HepG2 (cell line): ENCODE measurements around the gene ANKRD10. TPM values are rescaled to one million over a fixed set of nuclear protein-coding genes. Genes with fewer than 3 reads are reported as not detected.

Experiments used
- ATAC-seq: fragments of 200-7000 bp; cut with Tn5 transposase; 3 replicates; pipeline ENCODE4 v1.9.1; 2020; ENCODE audit warnings: mild to moderate bottlenecking, moderate library complexity
- BruUV-seq: library from RNA; stranded (reverse); fragments of 400-500 nt; replicated peaks from 2 replicates; lab custom pipeline; 2021; lab: Mats Ljungman, UMichigan
- CTCF ChIA-PET: fragments of 300-600 bp; formaldehyde crosslinking; extraction: SDS; loops from one replicate; lab custom pipeline; 2021; ENCODE audit warnings: low total read pairs, inconsistent platforms, low intra/inter-chr PET ratio; lab: Yijun Ruan, JAX
- POLR2A ChIA-PET: fragments of 350-600 bp; sonication (Branson Sonifier 250); formaldehyde crosslinking; loops from one replicate; lab custom pipeline; 2020; ENCODE audit warnings: antibody characterized with exemption, inconsistent platforms; lab: Yijun Ruan, JAX
- DNase-seq: peaks from one replicate; pipeline ENCODE4 v3.0.0-alpha.2; 2015; ENCODE audit warnings: low spot score
- FAIRE-seq: peaks from 3 replicates; lab custom pipeline; 2011; peaks lifted over from hg19 to GRCh38; lab: Jason Lieb, UNC
- H2AFZ ChIP-seq: one replicate; pipeline ENCODE4 v1.6.1; 2011; ENCODE audit warnings: low read length, inconsistent platforms
- H3K27ac ChIP-seq: fragments of 300-600 bp; 3 replicates; pipeline ENCODE4 v1.8.0; 2011; ENCODE audit warnings: mixed run types, mild to moderate bottlenecking, mixed read lengths, low read length, inconsistent platforms; ENCODE audit not compliant: insufficient read depth; ENCODE audit errors: extremely low read length
- H3K27me3 ChIP-seq, 2 experiments: fragments of 200-600 bp in 1 of 2; 2 replicates in 1 of 2; 3 replicates in 1 of 2; pipeline versions ENCODE4 v1.6.0 to v1.8.0; 2011; ENCODE audit warnings: low read length in 2 of 2, mild to moderate bottlenecking in 2 of 2, moderate library complexity in 2 of 2, inconsistent platforms in 1 of 2; ENCODE audit not compliant: insufficient read depth in 2 of 2, control insufficient read depth in 1 of 2
- H3K36me3 ChIP-seq, 2 experiments: fragments of 200-600 bp in 1 of 2; replicated peaks in 1 of 2; 2 replicates in 1 of 2; 3 replicates in 1 of 2; pipeline versions ENCODE4 v1.5.1 to v1.8.0; 2011; ENCODE audit warnings: low read length in 2 of 2, inconsistent platforms in 1 of 2; ENCODE audit not compliant: insufficient read depth in 2 of 2, control insufficient read depth in 1 of 2
- H3K4me1 ChIP-seq: 2 replicates; pipeline ENCODE4 v1.5.1; 2012; ENCODE audit warnings: low read length, inconsistent platforms; ENCODE audit not compliant: insufficient read depth
- H3K4me2 ChIP-seq: 2 replicates; pipeline ENCODE4 v1.6.0; 2011; ENCODE audit warnings: low read depth, low read length, inconsistent platforms
- H3K4me3 ChIP-seq, 3 experiments: fragments of 200-600 bp in 1 of 3; sonication (generic), shearing (Covaris generic) in 1 of 3; replicated peaks in 1 of 3; 2 replicates each; pipeline ENCODE4 v1.5.1; 2011 to 2016; ENCODE audit warnings: low read length in 3 of 3, inconsistent platforms in 2 of 3, low read depth in 2 of 3, mild to moderate bottlenecking in 2 of 3, control low read depth in 1 of 3, mixed read lengths in 1 of 3; ENCODE audit not compliant: insufficient read depth in 1 of 3
- H3K79me2 ChIP-seq: one replicate; pipeline ENCODE4 v1.6.1; 2011; ENCODE audit warnings: low read length, inconsistent platforms; ENCODE audit not compliant: insufficient read depth
- H3K9ac ChIP-seq: 2 replicates; pipeline ENCODE4 v1.6.0; 2011; ENCODE audit warnings: mild to moderate bottlenecking, low read depth, low read length, inconsistent platforms; ENCODE audit not compliant: insufficient read depth
- H3K9me3 ChIP-seq: 2 replicates; pipeline ENCODE4 v1.5.1; 2012; ENCODE audit warnings: mild to moderate bottlenecking, low read length
- H4K20me1 ChIP-seq: 2 replicates; pipeline ENCODE4 v1.6.0; 2011; ENCODE audit warnings: inconsistent platforms, mild to moderate bottlenecking, low read length, moderate library complexity; ENCODE audit not compliant: insufficient read depth
- ARNTL ChIP-seq: sonication (generic); formaldehyde crosslinking; IDR thresholded peaks from 2 replicates; pipeline ENCODE4 v1.4.0; 2020; ENCODE audit warnings: mild to moderate bottlenecking, missing genetic modification reagents
- HOXD1 ChIP-seq: sonication (generic); formaldehyde crosslinking; IDR thresholded peaks from 2 replicates; pipeline ENCODE4 v1.5.0; 2020; ENCODE audit warnings: missing genetic modification reagents
- IKZF4 ChIP-seq: sonication (generic); formaldehyde crosslinking; IDR thresholded peaks from 2 replicates; pipeline ENCODE4 v1.5.1; 2020; ENCODE audit warnings: borderline replicate concordance, mild to moderate bottlenecking, low read depth, missing genetic modification reagents; ENCODE audit errors: not compliant biosample characterization
- KLF15 ChIP-seq: sonication (generic); formaldehyde crosslinking; IDR thresholded peaks from 2 replicates; pipeline ENCODE4 v1.8.1; 2023; ENCODE audit warnings: borderline replicate concordance, mild to moderate bottlenecking, inconsistent platforms, missing genetic modification reagents, mixed read lengths
- MED1 ChIP-seq: sonication (generic); formaldehyde crosslinking; IDR thresholded peaks from 2 replicates; pipeline ENCODE4 v1.4.0; 2020; ENCODE audit warnings: missing genetic modification reagents
- MZF1 ChIP-seq: sonication (generic); formaldehyde crosslinking; IDR thresholded peaks from 2 replicates; pipeline ENCODE4 v1.8.1; 2023; ENCODE audit warnings: mild to moderate bottlenecking, missing genetic modification reagents, borderline replicate concordance
- NFYB ChIP-seq: sonication (generic); formaldehyde crosslinking; IDR thresholded peaks from 2 replicates; pipeline ENCODE4 v1.4.0; 2020; ENCODE audit warnings: missing genetic modification reagents
- RBM22 ChIP-seq: fragments of 200-400 bp; formaldehyde crosslinking; optimal IDR thresholded peaks from 2 replicates; pipeline ENCODE3; 2017; ENCODE audit warnings: mild to moderate bottlenecking, low read length, moderate library complexity
- SOX6 ChIP-seq, 2 experiments: fragments of 450-650 bp in 1 of 2; sonication (generic) in 1 of 2; formaldehyde crosslinking in 1 of 2; IDR thresholded peaks; 2 replicates each; pipeline versions ENCODE4 v1.4.0 to v1.6.1; 2017 to 2020; ENCODE audit warnings: antibody characterized with exemption in 1 of 2, mild to moderate bottlenecking in 1 of 2, missing genetic modification reagents in 1 of 2
- ZFYVE20 ChIP-seq: sonication (generic); formaldehyde crosslinking; IDR thresholded peaks from 2 replicates; pipeline ENCODE4 v1.8.0; 2023; ENCODE audit warnings: low read depth, mild to moderate bottlenecking, moderate library complexity, missing genetic modification reagents, borderline replicate concordance
- ZNF792 ChIP-seq: IDR thresholded peaks from 2 replicates; pipeline ENCODE4 v1.6.1; 2016
- ZSCAN20 ChIP-seq: sonication (generic); formaldehyde crosslinking; IDR thresholded peaks from 2 replicates; pipeline ENCODE4 v1.4.0; 2020; ENCODE audit warnings: missing genetic modification reagents, mild to moderate bottlenecking, borderline replicate concordance
- WGBS: methylation state at CpG from one replicate; pipeline ENCODE4 v1.1.6; 2017; ENCODE audit warnings: low lambda C conversion rate; 5-methylcytosine and 5-hydroxymethylcytosine counted together
- in situ Hi-C: cut with HindIII; loops from 2 replicates; pipeline ENCODE4 v1.10.0; 2017; ENCODE audit warnings: low pct_unique_long_range_greater_than_20kb; ENCODE audit not compliant: extremely low pct_ligation_motif_present
- intact Hi-C: fragments of 100-400 bp; cut with micrococcal nuclease; formaldehyde crosslinking; loops from one replicate; pipeline ENCODE4 v1.10.0; 2022; ENCODE audit not compliant: unreplicated experiment
- polyA plus RNA-seq, 8 experiments: library from polyadenylated mRNA; depleted of rRNA in 3 of 8; stranded (reverse) in 7 of 8; unstranded in 1 of 8; fragments of >200 nt; fragmentation: Illumina TruSeq in 4 of 8; extraction: Trizol in 4 of 8; gene quantifications; 2 replicates each; pipeline versions ENCODE4 v1.2.1 to v1.2.3, GENCODE V29; 2011 to 2016; ENCODE audit warnings: low read depth in 4 of 8, missing spikeins in 1 of 8, mixed read lengths in 1 of 8; ENCODE audit not compliant: insufficient read depth in 1 of 8
- total RNA-seq, 5 experiments: library from RNA; depleted of rRNA; stranded (reverse); fragments of >200 nt; fragmentation: Illumina TruSeq; extraction: Trizol; gene quantifications; 2 replicates each; pipeline ENCODE4 v1.2.3, GENCODE V29; 2016; ENCODE audit warnings: low read depth in 1 of 5
- TF ChIP-seq, protein P1 (sequence below): sonication (generic); formaldehyde crosslinking; IDR thresholded peaks from 2 replicates; pipeline ENCODE4 v1.4.0; 2020; ENCODE audit warnings: missing genetic modification reagents, mild to moderate bottlenecking, borderline replicate concordance
- TF ChIP-seq, protein P2 (sequence below): sonication (generic); formaldehyde crosslinking; IDR thresholded peaks from 2 replicates; pipeline ENCODE4 v1.5.0; 2020; ENCODE audit warnings: mild to moderate bottlenecking, missing genetic modification reagents, borderline replicate concordance
- TF ChIP-seq, protein P3 (sequence below): sonication (generic); formaldehyde crosslinking; IDR thresholded peaks from 2 replicates; pipeline ENCODE4 v1.4.0; 2020; ENCODE audit warnings: missing genetic modification reagents
- TF ChIP-seq, protein P4 (sequence below): sonication (generic); formaldehyde crosslinking; IDR thresholded peaks from 2 replicates; pipeline ENCODE4 v1.4.0; 2020; ENCODE audit warnings: missing genetic modification reagents, low read depth, mild to moderate bottlenecking, borderline replicate concordance

The ANKRD10 gene
- total and polyA plus RNA-seq, 2 of the 13 experiments (the other 11 are each of a cell fraction or from before 2014, with no cell fraction given) = 108 to 115 TPM

DNA sequence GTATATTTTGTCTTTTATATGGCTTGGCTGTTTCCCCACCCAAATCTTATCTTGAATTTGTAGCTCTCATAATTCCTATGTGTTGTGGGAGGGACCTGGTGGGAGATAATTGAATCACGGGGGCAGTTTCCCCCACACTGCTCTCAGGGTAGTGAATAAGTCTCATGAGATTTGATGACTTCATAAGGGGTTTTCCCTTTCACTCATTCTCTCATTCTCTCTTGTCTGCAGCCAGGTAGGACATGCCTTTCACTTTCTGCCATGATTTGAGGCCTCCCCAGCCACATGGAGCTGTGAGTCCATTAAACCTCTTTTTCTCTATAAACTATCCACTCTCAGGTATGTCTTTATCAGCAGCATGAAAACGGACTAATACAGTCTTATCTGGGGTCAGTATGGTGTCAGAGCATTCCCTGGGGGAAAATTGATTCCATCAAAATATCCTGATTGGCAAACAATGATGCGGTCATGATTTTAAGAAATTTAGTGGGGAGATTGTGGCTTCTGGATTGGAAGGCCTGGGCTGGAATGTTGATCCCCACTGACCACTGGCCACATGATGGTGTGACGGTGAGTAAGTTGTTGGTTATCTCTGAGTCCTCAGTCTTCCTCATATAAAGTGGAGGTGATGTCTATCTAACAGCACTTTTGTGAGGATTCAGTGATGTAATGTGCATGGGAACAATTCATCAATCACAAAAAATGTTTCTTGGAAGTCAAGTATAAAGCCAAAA is 27.5 kb upstream of the ANKRD10 start (continued):
- TF ChIP-seq, protein P1, sequence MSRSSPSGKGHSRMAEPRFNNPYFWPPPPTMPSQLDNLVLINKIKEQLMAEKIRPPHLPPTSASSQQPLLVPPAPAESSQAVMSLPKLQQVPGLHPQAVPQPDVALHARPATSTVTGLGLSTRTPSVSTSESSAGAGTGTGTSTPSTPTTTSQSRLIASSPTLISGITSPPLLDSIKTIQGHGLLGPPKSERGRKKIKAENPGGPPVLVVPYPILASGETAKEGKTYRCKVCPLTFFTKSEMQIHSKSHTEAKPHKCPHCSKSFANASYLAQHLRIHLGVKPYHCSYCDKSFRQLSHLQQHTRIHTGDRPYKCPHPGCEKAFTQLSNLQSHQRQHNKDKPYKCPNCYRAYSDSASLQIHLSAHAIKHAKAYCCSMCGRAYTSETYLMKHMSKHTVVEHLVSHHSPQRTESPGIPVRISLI (CRISPR knock-in tag) = no peak
- TF ChIP-seq, protein P2, sequence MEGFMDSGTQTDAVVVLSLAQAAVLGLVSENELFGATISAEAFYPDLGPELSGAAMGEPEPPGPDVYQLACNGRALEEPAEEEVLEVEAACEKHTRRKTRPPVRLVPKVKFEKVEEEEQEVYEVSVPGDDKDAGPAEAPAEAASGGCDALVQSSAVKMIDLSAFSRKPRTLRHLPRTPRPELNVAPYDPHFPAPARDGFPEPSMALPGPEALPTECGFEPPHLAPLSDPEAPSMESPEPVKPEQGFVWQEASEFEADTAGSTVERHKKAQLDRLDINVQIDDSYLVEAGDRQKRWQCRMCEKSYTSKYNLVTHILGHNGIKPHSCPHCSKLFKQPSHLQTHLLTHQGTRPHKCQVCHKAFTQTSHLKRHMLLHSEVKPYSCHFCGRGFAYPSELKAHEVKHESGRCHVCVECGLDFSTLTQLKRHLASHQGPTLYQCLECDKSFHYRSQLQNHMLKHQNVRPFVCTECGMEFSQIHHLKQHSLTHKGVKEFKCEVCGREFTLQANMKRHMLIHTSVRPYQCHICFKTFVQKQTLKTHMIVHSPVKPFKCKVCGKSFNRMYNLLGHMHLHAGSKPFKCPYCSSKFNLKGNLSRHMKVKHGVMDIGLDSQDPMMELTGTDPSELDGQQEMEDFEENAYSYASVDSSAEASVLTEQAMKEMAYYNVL (CRISPR knock-in tag) = no peak
- no peak for TF ChIP-seq SOX6 (IDR thresholded peaks at IDR 0.05)
- TF ChIP-seq SOX6 (CRISPR knock-in tag; IDR thresholded peaks at IDR 0.05) = no peak
- no peak for TF ChIP-seq ZNF792
- TF ChIP-seq, all 625 proteins: peak for 0

DNA sequence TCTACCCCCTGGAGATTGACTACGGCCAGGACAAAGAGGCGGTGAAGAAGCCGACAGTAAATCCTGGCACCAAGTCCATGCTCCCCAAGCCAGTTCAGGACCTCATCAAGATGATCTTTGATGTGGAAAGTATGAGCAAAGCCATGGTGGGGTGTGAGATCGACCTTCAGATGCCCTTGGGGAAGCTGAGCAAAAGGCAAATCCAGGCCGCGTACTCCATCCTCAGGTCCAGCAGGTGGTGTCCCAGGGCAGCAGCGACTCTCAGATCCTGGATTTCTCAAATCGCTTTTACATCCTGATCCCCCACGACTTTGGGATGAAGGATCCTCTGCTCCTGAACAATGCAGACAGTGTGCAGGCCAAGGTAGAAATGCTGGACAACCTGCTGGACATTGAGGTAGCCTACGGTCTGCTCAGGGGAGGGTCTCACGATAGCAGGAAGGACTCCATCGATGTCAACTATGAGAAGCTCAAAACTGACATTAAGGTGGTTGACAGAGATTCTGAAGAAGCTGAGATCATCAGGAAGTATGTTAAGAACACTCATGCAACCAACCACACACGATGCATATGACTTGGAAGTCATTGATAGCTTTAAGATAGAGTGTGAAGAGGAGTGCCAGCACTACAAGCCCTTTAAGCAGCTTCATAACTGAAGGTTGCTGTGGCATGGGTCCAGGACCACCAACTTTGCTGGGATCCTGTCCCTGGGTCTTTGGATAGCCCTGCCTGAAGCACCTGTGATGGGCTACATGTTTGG is 24.0 kb upstream of the ANKRD10 start:
- no peaks in the 10 kb centered on the region for H3K36me3 ChIP-seq
- no peak for TF ChIP-seq MZF1 (CRISPR knock-in tag)
- TF ChIP-seq RBM22 = no peak
- no peak for TF ChIP-seq MED1 (CRISPR knock-in tag)
- TF ChIP-seq, protein P3, sequence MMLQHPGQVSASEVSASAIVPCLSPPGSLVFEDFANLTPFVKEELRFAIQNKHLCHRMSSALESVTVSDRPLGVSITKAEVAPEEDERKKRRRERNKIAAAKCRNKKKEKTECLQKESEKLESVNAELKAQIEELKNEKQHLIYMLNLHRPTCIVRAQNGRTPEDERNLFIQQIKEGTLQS (CRISPR knock-in tag) = no peak
- no peak for TF ChIP-seq NFYB
- TF ChIP-seq IKZF4 = no peak
- TF ChIP-seq ZSCAN20 (CRISPR knock-in tag) = no peak
- TF ChIP-seq, protein P4, sequence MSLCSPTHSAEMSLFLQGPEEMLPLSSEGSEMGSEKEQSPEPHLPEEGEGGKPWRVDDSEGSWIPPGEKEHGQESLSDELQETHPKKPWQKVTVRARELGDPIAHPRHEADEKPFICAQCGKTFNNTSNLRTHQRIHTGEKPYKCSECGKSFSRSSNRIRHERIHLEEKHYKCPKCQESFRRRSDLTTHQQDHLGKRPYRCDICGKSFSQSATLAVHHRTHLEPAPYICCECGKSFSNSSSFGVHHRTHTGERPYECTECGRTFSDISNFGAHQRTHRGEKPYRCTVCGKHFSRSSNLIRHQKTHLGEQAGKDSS = no peak
- TF ChIP-seq ZFYVE20 (CRISPR knock-in tag) = no peak
- TF ChIP-seq ARNTL = no peak
- TF ChIP-seq HOXD1 = no peak
- no peak for TF ChIP-seq KLF15
- no peak overlapping the region for H3K9ac ChIP-seq
- no peak overlapping the region for H3K4me3 ChIP-seq
- in situ Hi-C loops = loop anchor here (25.0 kb wide), 1 partner anchor 273 kb away; no protein-coding TSS in a partner anchor
- no TSS peak for BruUV-seq
- 42% methylated on average over 11 of the region's 13 CpGs for WGBS
- peaks cover 5 to 22% of the 10 kb centered on the region in 2 experiments; a peak in 4 of 5 replicates for H3K27me3 ChIP-seq
- no peaks in the 10 kb centered on the region for H3K9me3 ChIP-seq
- FAIRE-seq (no peak), DNase-seq (no peak), ATAC-seq (no peak; the same call in 2 of the 3 replicates)
- no peak overlapping the region for H3K4me2 ChIP-seq
- ChIA-PET POLR2A (no interaction called here), CTCF (no interaction called here)
- no peak overlapping the region for H3K27ac ChIP-seq
- no peaks in the 10 kb centered on the region for H3K4me1 ChIP-seq
- H2AFZ ChIP-seq = no peak overlapping the region
- intact Hi-C loops = no loop called here
- H4K20me1 ChIP-seq = no peaks in the 10 kb centered on the region
- no peaks in the 10 kb centered on the region for H3K79me2 ChIP-seq
